H9 (cell line): Measurements from ENCODE around the gene IL1A. TPM values are rescaled to one million over a fixed set of nuclear protein-coding genes. Genes with fewer than 3 reads are reported as not detected.

ENCODE experiments used
- DNase-seq: peaks from one replicate; pipeline ENCODE4 v3.0.0-alpha.2; 2017
- H2AFZ ChIP-seq: one replicate; pipeline ENCODE4 v1.6.1; 2013; ENCODE audit warnings: mild to moderate bottlenecking, low read length, control low read depth, moderate library complexity
- H2AK5ac ChIP-seq: 2 replicates; pipeline ENCODE4 v1.6.1; 2013; ENCODE audit warnings: low read length, control low read depth, mixed read lengths; ENCODE audit not compliant: insufficient read length
- H2BK120ac ChIP-seq: one replicate; pipeline ENCODE4 v1.6.1; 2013; ENCODE audit warnings: low read depth, mild to moderate bottlenecking, low read length, control low read depth, inconsistent platforms; ENCODE audit not compliant: poor library complexity, severe bottlenecking
- H2BK12ac ChIP-seq: 2 replicates; pipeline ENCODE4 v1.6.1; 2013; ENCODE audit warnings: low read length, control low read depth, mixed read lengths, low read depth; ENCODE audit not compliant: insufficient read length
- H2BK15ac ChIP-seq: 2 replicates; pipeline ENCODE4 v1.6.1; 2013; ENCODE audit warnings: low read depth, low read length, control low read depth
- H2BK20ac ChIP-seq: one replicate; pipeline ENCODE4 v1.6.1; 2013; ENCODE audit warnings: low read depth, mild to moderate bottlenecking, low read length, control low read depth, inconsistent platforms; ENCODE audit not compliant: poor library complexity, severe bottlenecking
- H2BK5ac ChIP-seq: 2 replicates; pipeline ENCODE4 v1.6.1; 2013; ENCODE audit warnings: low read length, control low read depth, mixed read lengths; ENCODE audit not compliant: insufficient read length
- H3K14ac ChIP-seq: 2 replicates; pipeline ENCODE4 v1.6.1; 2013; ENCODE audit warnings: low read length, control low read depth; ENCODE audit not compliant: insufficient read depth
- H3K18ac ChIP-seq: 2 replicates; pipeline ENCODE4 v1.6.1; 2013; ENCODE audit warnings: low read depth, mild to moderate bottlenecking, mixed read lengths, low read length, control low read depth; ENCODE audit not compliant: insufficient read length
- H3K23ac ChIP-seq: 2 replicates; pipeline ENCODE4 v1.6.1; 2013; ENCODE audit warnings: low read length, control low read depth, mixed read lengths, low read depth; ENCODE audit not compliant: insufficient read length
- H3K23me2 ChIP-seq: 2 replicates; pipeline ENCODE4 v1.6.1; 2013; ENCODE audit warnings: low read depth, mild to moderate bottlenecking, mixed read lengths, low read length, control low read depth; ENCODE audit not compliant: insufficient read length, poor library complexity, severe bottlenecking
- H3K27ac ChIP-seq: 2 replicates; pipeline ENCODE4 v1.5.1; 2013; ENCODE audit warnings: low read length, control low read depth, mixed read lengths, low read depth; ENCODE audit not compliant: insufficient read length
- H3K27me3 ChIP-seq: 2 replicates; pipeline ENCODE4 v1.6.1; 2013; ENCODE audit warnings: low read length, control low read depth, inconsistent platforms; ENCODE audit not compliant: insufficient read depth
- H3K4ac ChIP-seq: 2 replicates; pipeline ENCODE4 v1.6.1; 2013; ENCODE audit warnings: low read depth, mild to moderate bottlenecking, control low read depth, inconsistent platforms, low read length, moderate library complexity
- H3K4me1 ChIP-seq: 2 replicates; pipeline ENCODE4 v1.6.1; 2013; ENCODE audit warnings: low read length, control low read depth, inconsistent platforms; ENCODE audit not compliant: insufficient read depth
- H3K4me2 ChIP-seq: 2 replicates; pipeline ENCODE4 v1.6.1; 2013; ENCODE audit warnings: low read length, control low read depth, mixed read lengths; ENCODE audit not compliant: insufficient read length, insufficient read depth
- H3K56ac ChIP-seq: 2 replicates; pipeline ENCODE4 v1.6.1; 2013; ENCODE audit warnings: low read depth, mild to moderate bottlenecking, mixed read lengths, low read length, control low read depth; ENCODE audit not compliant: insufficient read length
- H3K79me1 ChIP-seq: 2 replicates; pipeline ENCODE4 v1.6.1; 2013; ENCODE audit warnings: low read depth, mild to moderate bottlenecking, moderate library complexity, low read length, control low read depth, inconsistent platforms; ENCODE audit not compliant: insufficient read depth, poor library complexity, severe bottlenecking
- H3K79me2 ChIP-seq: 2 replicates; pipeline ENCODE4 v1.6.1; 2013; ENCODE audit warnings: low read length, control low read depth, inconsistent platforms; ENCODE audit not compliant: insufficient read depth
- H3K9ac ChIP-seq: 2 replicates; pipeline ENCODE4 v1.6.1; 2013; ENCODE audit warnings: low read length, control low read depth, mixed read lengths; ENCODE audit not compliant: insufficient read length; ENCODE audit errors: extremely low read depth
- H3K9me3 ChIP-seq: one replicate; pipeline ENCODE4 v1.6.1; 2013; ENCODE audit warnings: low read depth, low read length, inconsistent platforms; ENCODE audit not compliant: control insufficient read depth
- H3T11ph ChIP-seq: one replicate; pipeline ENCODE4 v1.6.1; 2013; ENCODE audit warnings: mild to moderate bottlenecking, low read length, control low read depth, inconsistent platforms
- H4K20me1 ChIP-seq: one replicate; pipeline ENCODE4 v1.6.1; 2013; ENCODE audit not compliant: control insufficient read depth, insufficient read length, insufficient read depth
- H4K5ac ChIP-seq: 2 replicates; pipeline ENCODE4 v1.6.1; 2013; ENCODE audit warnings: low read depth, mild to moderate bottlenecking, mixed read lengths, low read length, control low read depth; ENCODE audit not compliant: insufficient read length
- H4K8ac ChIP-seq: replicated peaks from 2 replicates; pipeline ENCODE4 v1.6.1; 2013; ENCODE audit warnings: low read length, control low read depth, mixed read lengths, low read depth; ENCODE audit not compliant: insufficient read length
- H4K91ac ChIP-seq: 2 replicates; pipeline ENCODE4 v1.6.1; 2013; ENCODE audit warnings: low read depth, mild to moderate bottlenecking, moderate library complexity, mixed read lengths, low read length, control low read depth; ENCODE audit not compliant: insufficient read length
- H3K27ac Mint-ChIP-seq, 3 experiments: 2 replicates in 2 of 3; 3 replicates in 1 of 3; pipeline ENCODE4 v1.8.0; 2020 to 2021; ENCODE audit warnings: mixed read lengths in 3 of 3, mild to moderate bottlenecking in 1 of 3, moderate library complexity in 1 of 3
- H3K27me3 Mint-ChIP-seq: 2 replicates; pipeline ENCODE4 v1.8.0; 2021; ENCODE audit warnings: low read depth, mild to moderate bottlenecking, moderate library complexity, mixed read lengths
- H3K36me3 Mint-ChIP-seq, 3 experiments: 2 replicates in 2 of 3; 3 replicates in 1 of 3; pipeline ENCODE4 v1.8.0; 2020 to 2021; ENCODE audit warnings: low read depth in 3 of 3, mixed read lengths in 3 of 3; ENCODE audit not compliant: insufficient read depth in 1 of 3
- H3K4me1 Mint-ChIP-seq, 2 experiments: 2 replicates each; pipeline ENCODE4 v1.8.0; 2020; ENCODE audit warnings: mixed read lengths in 2 of 2
- H3K4me3 Mint-ChIP-seq, 2 experiments: 2 replicates in 1 of 2; 3 replicates in 1 of 2; pipeline ENCODE4 v1.8.0; 2020 to 2021; ENCODE audit warnings: mild to moderate bottlenecking in 2 of 2, mixed read lengths in 2 of 2, moderate library complexity in 1 of 2
- H3K9me3 Mint-ChIP-seq, 2 experiments: 2 replicates in 1 of 2; 3 replicates in 1 of 2; pipeline ENCODE4 v1.8.0; 2020; ENCODE audit warnings: mild to moderate bottlenecking in 2 of 2, mixed read lengths in 2 of 2, moderate library complexity in 1 of 2
- CTCF ChIP-seq: fragments of 200-600 bp; sonication (generic); conservative IDR thresholded peaks from 3 replicates; pipeline ENCODE4 v1.8.0; 2021; ENCODE audit warnings: antibody characterized with exemption, mild to moderate bottlenecking
- WGBS: extraction: QIAGEN DNeasy Blood & Tissue Kit; methylation state at CpG from one replicate; pipeline ENCODE4 v1.1.7; 2013; ENCODE audit warnings: missing lambda C conversion rate, low lambda C conversion rate, mixed read lengths; ENCODE audit not compliant: insufficient read length; ENCODE audit errors: extremely low coverage; 5-methylcytosine and 5-hydroxymethylcytosine counted together
- total RNA-seq: library from RNA; stranded (reverse); gene quantifications from 2 replicates; pipeline ENCODE4 v1.2.1, GENCODE V29; 2021

The IL1A gene
- total RNA-seq, 1 experiment from 2014 or later = 0.35 TPM

GRCh38 chr2:112831946-112832840 is 47.9 kb upstream of the IL1A start:
- Histone ChIP-seq H3K9me3 (no peaks in the 10 kb centered on the region), H4K20me1 (no peaks in the 10 kb centered on the region), H3K27ac (no peak overlapping the region), H2BK15ac (no peak overlapping the region), H2BK5ac (no peak overlapping the region), H3K27me3 (no peaks in the 10 kb centered on the region), H3K23ac (no peak overlapping the region), H2AFZ (no peak overlapping the region), H3K79me2 (no peaks in the 10 kb centered on the region), H2BK20ac (no peak overlapping the region), H3K4me2 (no peak overlapping the region), H3K4me1 (no peaks in the 10 kb centered on the region; the same call in 1 of the 2 replicates), H3K56ac (no peak overlapping the region), H4K8ac (no peak overlapping the region), H3K18ac (no peak overlapping the region), H3K14ac (no peak overlapping the region), H2BK120ac (no peak overlapping the region), H3K23me2 (no peaks in the 10 kb centered on the region), H3K79me1 (no peaks in the 10 kb centered on the region), H3K9ac (no peak overlapping the region), H2BK12ac (no peak overlapping the region), H4K91ac (no peak overlapping the region), H2AK5ac (no peak overlapping the region), H3K4ac (no peak overlapping the region), H4K5ac (no peak overlapping the region), H3T11ph (no peak overlapping the region)
- Mint-ChIP-seq H3K27me3 (no peaks in the 10 kb centered on the region; the same call in 1 of the 2 replicates), H3K9me3 (peaks cover 0 to 2% of the 10 kb centered on the region in 2 experiments; a peak in 1 of 5 replicates), H3K4me1 (peaks cover 23 to 32% of the 10 kb centered on the region in 2 experiments), H3K27ac (0 out of 7 replicates have a peak overlapping the region, but pooled peaks of 1 of the 3 experiments have one; percentile 30), H3K36me3 (peaks cover 0 to under 1% (median 0%) of the 10 kb centered on the region in 3 experiments; a peak in 3 of 7 replicates), H3K4me3 (no peak overlapping the region)
- TF ChIP-seq CTCF = no peak
- WGBS = no CpG with 5 or more reads among the region's 15 CpGs
- no peak for DNase-seq
